HG03103 (cell line): ENCODE measurements around the gene MPZL1.

Source experiments
- ATAC-seq: cut with Tn5 transposase; IDR thresholded peaks from one replicate; pipeline ENCODE4 v1.9.1; 2021; ENCODE audit warnings: low read depth; ENCODE audit not compliant: unreplicated experiment

MPZL1 gene

DNA sequence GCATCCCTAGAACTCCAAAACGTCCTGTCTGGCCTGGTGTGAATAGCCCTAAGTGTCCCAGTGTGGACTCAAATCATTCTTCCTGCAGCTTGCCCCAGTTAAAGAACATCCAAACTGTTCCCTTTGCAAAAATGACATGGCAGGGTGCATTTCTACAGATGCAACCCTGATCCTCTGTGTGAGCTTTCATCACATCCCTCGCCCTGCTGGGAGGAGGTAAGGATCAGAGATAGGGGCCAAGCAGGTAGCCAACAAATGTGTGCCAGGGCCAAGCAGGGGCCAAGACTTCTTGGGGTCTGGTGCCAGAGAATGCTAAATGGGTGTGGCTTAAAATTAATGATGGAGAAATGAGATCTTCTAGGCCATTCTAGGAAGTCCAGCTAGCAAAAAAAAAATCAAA lies 27.1 kb upstream of the MPZL1 start:
- ATAC-seq: no peak

GRCh38 chr1:167695147-167695546 lies 26.6 kb upstream of the MPZL1 start:
- no peak for ATAC-seq

GRCh38 chr1:167695756-167696561 lies 25.8 kb upstream of the MPZL1 start:
- no peak for ATAC-seq

- ATAC-seq: no peak
Measured at GRCh38 chr1:167697667-167698141, 24.1 kb upstream of the MPZL1 start.

- ATAC-seq: no peak
Measured at GRCh38 chr1:167698313-167698712, 23.5 kb upstream of the MPZL1 start.

DNA sequence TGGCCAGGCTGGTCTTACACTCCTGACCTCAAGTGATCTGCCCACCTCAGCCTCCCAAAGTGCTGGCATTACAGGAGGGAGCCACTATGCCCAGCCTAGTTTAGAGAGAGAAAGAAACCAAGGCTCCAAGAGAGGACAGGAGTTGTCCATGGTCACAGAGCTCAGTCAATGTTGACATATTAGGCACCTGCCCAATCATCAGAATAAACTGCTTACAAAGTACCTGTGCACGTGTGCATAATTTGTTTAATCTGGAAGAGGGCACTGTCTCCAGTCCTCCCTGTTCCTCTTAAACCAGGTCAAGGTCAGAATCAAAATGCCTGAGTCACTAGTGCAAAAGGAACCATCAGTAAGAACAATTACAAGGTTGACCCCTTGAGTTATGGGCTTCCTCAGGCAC lies 20.3 kb upstream of the MPZL1 start:
- no peak for ATAC-seq

- ATAC-seq: no peak
Measured at GRCh38 chr1:167703557-167703956, 18.2 kb upstream of the MPZL1 start.

GRCh38 chr1:167704715-167705114 lies 17.1 kb upstream of the MPZL1 start:
- no peak for ATAC-seq

- ATAC-seq: no peak
Measured at GRCh38 chr1:167705250-167705649, 16.5 kb upstream of the MPZL1 start.

DNA sequence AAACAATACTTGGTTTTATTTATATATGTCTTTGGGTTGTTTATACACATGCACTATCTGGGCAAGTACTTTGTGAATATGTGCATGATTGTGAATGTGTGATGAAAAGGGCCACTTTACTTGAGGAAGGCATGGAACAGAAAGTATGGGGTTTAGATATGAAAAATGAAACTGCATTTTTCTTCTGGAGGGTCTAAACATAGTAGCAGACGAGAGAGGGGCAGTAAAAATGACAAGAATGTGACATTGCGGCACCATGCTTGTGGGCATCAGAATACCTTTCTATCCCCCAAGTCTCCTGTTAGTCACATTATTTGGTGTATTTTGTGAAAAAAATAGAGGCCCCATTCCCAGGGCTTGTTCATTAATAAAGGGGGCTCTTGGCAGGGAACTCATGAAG lies 15.4 kb upstream of the MPZL1 start:
- ATAC-seq: no peak

- ATAC-seq: peak; percentile 41
Measured at GRCh38 chr1:167706931-167707877, 14.6 kb upstream of the MPZL1 start.

GRCh38 chr1:167707942-167708341 lies 13.8 kb upstream of the MPZL1 start:
- no peak for ATAC-seq

DNA sequence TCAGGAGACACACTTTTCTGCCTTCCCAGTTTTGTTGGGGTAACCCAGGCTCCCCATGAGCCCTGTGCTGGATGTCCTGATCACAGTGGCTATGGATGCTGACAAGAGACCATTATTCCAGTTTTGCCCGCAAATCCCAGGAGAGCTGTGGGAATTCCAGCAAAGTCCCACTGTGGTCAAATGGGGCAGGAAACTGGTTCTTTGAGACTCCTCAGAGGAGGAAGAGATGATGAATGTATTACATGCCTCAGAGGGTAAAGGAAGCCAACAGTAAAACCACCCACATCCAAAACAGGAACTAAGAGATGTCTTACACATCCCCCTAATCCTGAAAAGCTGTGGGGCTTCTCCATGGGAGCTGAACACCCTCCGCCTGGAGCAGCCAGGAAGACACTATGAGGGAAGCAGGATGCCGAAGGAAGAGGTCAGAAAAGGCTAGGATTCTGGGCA lies 12.8 kb upstream of the MPZL1 start:
- no peak for ATAC-seq

- no peak for ATAC-seq
Measured at GRCh38 chr1:167710836-167711235, 10.9 kb upstream of the MPZL1 start.

GRCh38 chr1:167711797-167712196 lies 10.0 kb upstream of the MPZL1 start:
- no peak for ATAC-seq

- ATAC-seq: no peak
Measured at GRCh38 chr1:167713330-167714081, 8.3 kb upstream of the MPZL1 start.

GRCh38 chr1:167714098-167714438 lies 7.7 kb upstream of the MPZL1 start:
- peak; percentile 50 for ATAC-seq

DNA sequence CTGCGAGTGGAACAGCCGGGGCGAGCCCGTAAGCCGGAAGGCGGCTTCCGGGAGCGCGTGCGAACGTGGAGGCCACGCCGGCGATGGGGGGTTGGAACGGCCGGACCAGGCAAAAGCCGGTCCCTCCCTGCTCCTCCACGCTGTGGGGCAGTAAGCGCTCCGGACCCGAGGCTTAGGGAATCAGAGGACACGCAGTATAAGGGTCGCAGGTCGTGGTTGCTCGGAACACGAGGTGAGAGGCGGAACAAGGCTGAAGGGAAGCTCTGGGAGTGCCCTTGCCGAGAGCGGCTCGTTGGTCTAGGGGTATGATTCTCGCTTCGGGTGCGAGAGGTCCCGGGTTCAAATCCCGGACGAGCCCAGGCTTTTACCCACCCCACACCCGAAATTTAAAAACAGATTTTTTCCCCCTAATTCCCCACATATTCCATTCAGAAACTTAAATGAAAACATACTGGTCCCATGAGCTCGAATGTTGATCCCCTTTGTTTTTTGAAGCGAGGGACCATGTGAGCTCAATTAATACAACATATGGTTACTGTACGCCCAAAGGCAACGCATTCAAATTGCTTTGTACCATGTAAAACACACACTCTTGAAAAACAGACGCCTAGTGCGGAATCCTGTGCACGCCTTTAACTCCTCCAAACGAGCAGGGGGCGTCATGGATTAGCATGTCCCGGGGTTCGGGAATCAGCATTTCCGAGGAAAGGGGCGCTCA lies 7.2 kb upstream of the MPZL1 start:
- peak; percentile 40 for ATAC-seq

- ATAC-seq: peak; percentile 33
Measured at GRCh38 chr1:167715157-167715999, 6.4 kb upstream of the MPZL1 start.
